GM12878 (cell line): ENCODE data around the gene TAOK2. TPM values are rescaled to one million over a fixed set of nuclear protein-coding genes. Genes with fewer than 3 reads are reported as not detected.

Source experiments
- ATAC-seq: fragments of 200-7000 bp; cut with Tn5 transposase; 3 replicates; pipeline ENCODE4 v1.9.1; 2020; ENCODE audit warnings: mild to moderate bottlenecking, moderate library complexity
- BruUV-seq: library from RNA; stranded (reverse); fragments of 400-500 nt; replicated peaks from 2 replicates; lab custom pipeline; 2021; lab: Mats Ljungman, UMichigan
- CTCF ChIA-PET: fragments of 300-600 bp; sonication (Branson Sonifier 250); formaldehyde crosslinking; extraction: SDS; loops from one replicate; lab custom pipeline; 2021; ENCODE audit warnings: inconsistent platforms; lab: Yijun Ruan, JAX
- POLR2A ChIA-PET: fragments of 350-600 bp; formaldehyde crosslinking; extraction: SDS; loops from one replicate; lab custom pipeline; 2021; ENCODE audit warnings: inconsistent platforms; lab: Charles Lee
- RAD21 ChIA-PET: fragments of 300-600 bp; sonication (Branson Sonifier 250); formaldehyde crosslinking; loops from one replicate; lab custom pipeline; 2023; ENCODE audit warnings: antibody characterized with exemption; ENCODE audit not compliant: unreplicated experiment; lab: Charles Lee
- SMC1A ChIA-PET: fragments of 300-600 bp; sonication (Branson Sonifier 250); formaldehyde crosslinking; loops from one replicate; lab custom pipeline; 2023; ENCODE audit not compliant: unreplicated experiment, uncharacterized antibody; lab: Charles Lee
- DNase-seq: peaks from one replicate; pipeline ENCODE4 v3.0.0-alpha.2; 2011; ENCODE audit warnings: low read depth, low spot score
- FAIRE-seq: peaks from 3 replicates; lab custom pipeline; 2011; peaks lifted over from hg19 to GRCh38; lab: Jason Lieb, UNC
- H2AFZ ChIP-seq: 2 replicates; pipeline ENCODE4 v1.6.0; 2011; ENCODE audit warnings: low read depth, low read length, control low read depth; ENCODE audit not compliant: control insufficient read depth
- H3K27ac ChIP-seq: 2 replicates; pipeline ENCODE4 v1.5.1; 2011; ENCODE audit warnings: control low read depth; ENCODE audit not compliant: control insufficient read depth, insufficient read depth
- H3K27me3 ChIP-seq, 2 experiments: replicated peaks in 1 of 2; 2 replicates each; pipeline versions ENCODE4 v1.6.0 to v1.6.1; 2011; ENCODE audit warnings: low read length in 1 of 2; ENCODE audit not compliant: control insufficient read depth in 2 of 2, insufficient read depth in 2 of 2
- H3K36me3 ChIP-seq, 2 experiments: 2 replicates each; pipeline ENCODE4 v1.5.1; 2011; ENCODE audit warnings: low read length in 1 of 2; ENCODE audit not compliant: control insufficient read depth in 2 of 2, insufficient read depth in 2 of 2
- H3K4me1 ChIP-seq: 2 replicates; pipeline ENCODE4 v1.6.1; 2011; ENCODE audit warnings: mild to moderate bottlenecking, low read length, moderate library complexity, mixed read lengths; ENCODE audit not compliant: control insufficient read depth, insufficient read depth
- H3K4me2 ChIP-seq: 2 replicates; pipeline ENCODE4 v1.6.0; 2011; ENCODE audit warnings: control low read depth; ENCODE audit not compliant: control insufficient read depth, insufficient read depth
- H3K4me3 ChIP-seq: fragments of 200-600 bp; sonication (generic); 2 replicates; pipeline ENCODE4 v1.5.1; 2016
- H3K79me2 ChIP-seq: 2 replicates; pipeline ENCODE4 v1.6.0; 2011; ENCODE audit warnings: low read length; ENCODE audit not compliant: control insufficient read depth, insufficient read depth
- H3K9ac ChIP-seq: 2 replicates; pipeline ENCODE4 v1.8.0; 2011; ENCODE audit warnings: low read length, control low read depth, mixed read lengths; ENCODE audit not compliant: control insufficient read depth, insufficient read depth
- H3K9me3 ChIP-seq: replicated peaks from 3 replicates; pipeline ENCODE4 v1.5.1; 2011; ENCODE audit warnings: mild to moderate bottlenecking, low read length; ENCODE audit not compliant: control insufficient read depth, insufficient read depth
- H4K20me1 ChIP-seq: 2 replicates; pipeline ENCODE4 v1.6.0; 2011; ENCODE audit not compliant: control insufficient read depth, insufficient read depth
- CBFB ChIP-seq: IDR thresholded peaks from 2 replicates; pipeline ENCODE4 v1.6.1; 2016; ENCODE audit warnings: antibody characterized with exemption, low read depth
- CHD1 ChIP-seq: IDR thresholded peaks from 2 replicates; pipeline ENCODE4 v1.6.1; 2012; ENCODE audit warnings: low read depth, low read length, improper control_type of control experiment
- ESRRA ChIP-seq: IDR thresholded peaks from 2 replicates; pipeline ENCODE4 v1.6.1; 2012; ENCODE audit warnings: mild to moderate bottlenecking, low read length, improper control_type of control experiment
- IKZF1 ChIP-seq: fragments of 450-650 bp; conservative IDR thresholded peaks from 2 replicates; pipeline ENCODE4 v1.6.1; 2017; ENCODE audit warnings: antibody characterized with exemption, mild to moderate bottlenecking
- MLLT1 ChIP-seq: fragments of 450-650 bp; IDR thresholded peaks from 2 replicates; pipeline ENCODE4 v1.6.1; 2016; ENCODE audit warnings: mild to moderate bottlenecking
- RAD51 ChIP-seq: fragments of 450-650 bp; IDR thresholded peaks from 2 replicates; pipeline ENCODE4 v1.6.1; 2016; ENCODE audit warnings: moderate library complexity, mild to moderate bottlenecking, inconsistent platforms
- SREBF1 ChIP-seq: IDR thresholded peaks from 2 replicates; pipeline ENCODE4 v1.6.1; 2012; ENCODE audit warnings: mild to moderate bottlenecking, low read length
- USF1 ChIP-seq: IDR thresholded peaks from 2 replicates; pipeline ENCODE4 v1.6.1; 2011; ENCODE audit warnings: borderline replicate concordance, low read depth, mild to moderate bottlenecking, moderate library complexity, mixed read lengths, low read length; ENCODE audit not compliant: insufficient read depth; ENCODE audit errors: extremely low read length
- ZNF687 ChIP-seq: fragments of 450-650 bp; IDR thresholded peaks from 2 replicates; pipeline ENCODE4 v1.6.1; 2017; ENCODE audit warnings: mild to moderate bottlenecking, moderate library complexity
- WGBS: methylation state at CpG from one replicate; pipeline ENCODE4 v1.1.6; 2016; ENCODE audit warnings: low lambda C conversion rate; ENCODE audit not compliant: insufficient replicate concordance, insufficient coverage; ENCODE audit errors: missing lambda C conversion rate; 5-methylcytosine and 5-hydroxymethylcytosine counted together
- in situ Hi-C: fragments of 300-500 bp; cut with MboI; formaldehyde crosslinking; loops from 9 replicates; pipeline ENCODE4 v1.14.3; 2018; ENCODE audit warnings: mixed read lengths
- intact Hi-C: fragments of 100-400 bp; cut with micrococcal nuclease; formaldehyde crosslinking; loops from one replicate; pipeline ENCODE4 v1.14.2; 2022; ENCODE audit not compliant: unreplicated experiment
- polyA plus RNA-seq, 11 experiments: library from polyadenylated mRNA; depleted of rRNA in 4 of 11; unstranded in 6 of 11; stranded (reverse) in 5 of 11; fragments of >200 nt; fragmentation: Nextera tagmentation in 4 of 11; fragmentation: Illumina TruSeq in 1 of 11; extraction: Ambion mirVana in 4 of 11; extraction: Trizol in 1 of 11; gene quantifications; 1 replicate in 1 of 11; 2 replicates in 10 of 11; pipeline versions ENCODE4 v1.2.1 to v1.2.3, GENCODE V29; 2011 to 2016; ENCODE audit warnings: inconsistent platforms in 2 of 11, missing spikeins in 2 of 11, low read depth in 1 of 11
- total RNA-seq, 4 experiments: library from RNA; depleted of rRNA in 3 of 4; stranded (reverse); fragments of >200 nt in 3 of 4; fragmentation: Illumina TruSeq in 1 of 4; extraction: Trizol in 1 of 4; gene quantifications; 2 replicates each; pipeline versions ENCODE4 v1.2.1 to v1.2.3, GENCODE V29; 2013 to 2021

The TAOK2 gene
- total and polyA plus RNA-seq, 10 of the 15 experiments (the other 5 are each of a cell fraction or from before 2014, with no cell fraction given), result 0.14 to 40.2 (median 11.6) TPM

- no peak for TF ChIP-seq USF1
Observed at GRCh38 chr16:29978564-29979270, 5.0 kb downstream of the TAOK2 start (continued).

- intact Hi-C loops (no loop called here), in situ Hi-C loops (no loop called here)
- ChIA-PET CTCF (no interaction called here), RAD21 (no interaction called here), SMC1A (no interaction called here), POLR2A (no interaction called here)
- Histone ChIP-seq H4K20me1 (no peaks in the 10 kb centered on the region), H3K27me3 (no peaks in the 10 kb centered on the region), H3K9me3 (no peaks in the 10 kb centered on the region), H3K27ac (no peak overlapping the region), H3K4me1 (no peaks in the 10 kb centered on the region; the same call in 1 of the 2 replicates), H3K4me2 (no peak overlapping the region), H2AFZ (no peak overlapping the region), H3K9ac (no peak overlapping the region), H3K36me3 (peaks cover 33 to 49% of the 10 kb centered on the region in 2 experiments), H3K4me3 (no peak overlapping the region), H3K79me2 (no peaks in the 10 kb centered on the region)
- TF ChIP-seq CHD1 (no peak), IKZF1 (no peak), SREBF1 (no peak), ZNF687 (no peak), ESRRA (no peak), RAD51 (no peak), MLLT1 (no peak), CBFB (no peak)
- 88% methylated on average over 21 of the region's 24 CpGs for WGBS
- BruUV-seq, result no TSS peak
- DNase-seq (no peak), FAIRE-seq (no peak), ATAC-seq (no peak)
Observed at GRCh38 chr16:29982560-29983419, 9.1 kb downstream of the TAOK2 start.
